Measurements from ENCODE around the gene ZSCAN21. TPM values are rescaled to one million over a fixed set of nuclear protein-coding genes. Genes with fewer than 3 reads are reported as not detected.

Gene ZSCAN21
- total RNA-seq, 2 experiments from 2014 or later, result 5.6 to 7.5 TPM

DNA sequence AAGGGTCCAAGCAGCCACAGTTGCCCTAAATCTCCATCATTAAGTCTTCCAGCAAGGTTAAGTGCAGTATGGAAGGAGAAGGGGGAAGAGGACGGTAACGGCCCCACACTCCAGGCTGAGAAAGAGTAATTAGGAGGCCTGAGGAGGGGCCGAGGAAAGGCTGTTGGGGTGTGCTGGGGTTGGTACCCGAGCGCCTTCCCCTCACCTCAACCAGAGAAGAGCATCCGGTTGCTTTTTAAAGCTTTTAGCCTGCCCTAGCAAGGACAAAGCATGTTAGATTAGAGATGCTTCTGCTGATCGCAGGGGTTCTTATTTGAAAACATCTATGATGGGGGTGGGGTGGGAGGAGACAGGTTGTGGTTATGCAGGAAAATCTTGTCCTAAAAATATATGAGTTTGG is 9.0 kb upstream of the ZSCAN21 start:
- Histone ChIP-seq H4K20me1 (ENCODE audit: insufficient read depth, low read length) (no peaks in the 10 kb centered on the region), H3K9me3 (ENCODE audit: low read length) (no peaks in the 10 kb centered on the region), H3K4me1 (ENCODE audit: insufficient read depth, low read length, poor library complexity, severe bottlenecking) (peaks cover 23% of the 10 kb centered on the region), H3K79me2 (ENCODE audit: insufficient read depth, low read depth, low read length) (no peaks in the 10 kb centered on the region), H3K36me3 (ENCODE audit: insufficient read depth, low read length) (peaks cover 16% of the 10 kb centered on the region), H3K4me3 (ENCODE audit: low read depth, low read length, poor library complexity, severe bottlenecking) (no peak overlapping the region), H3K4me2 (ENCODE audit: low read length) (peak overlapping the region; percentile 53), H3K9me2 (ENCODE audit: insufficient read depth, low read length) (no peaks in the 10 kb centered on the region), H2AFZ (ENCODE audit: low read length) (no peak overlapping the region), H3K27ac (ENCODE audit: low read depth, low read length, poor library complexity, severe bottlenecking) (peak overlapping the region; percentile 14)
- DNase-seq (ENCODE audit: low spot score), result peak; percentile 38
- no TSS peak for BruUV-seq (replicated peaks)
- intact Hi-C loops (cut with micrococcal nuclease; ENCODE audit: unreplicated experiment), result no loop called here
- ChIA-PET CTCF (ENCODE audit: unreplicated experiment) (no interaction called here), POLR2A (interaction anchor here (0.8 kb wide), 1 partner anchor 43 kb away, joined by 4 read pairs; no protein-coding TSS in a partner anchor)
- TF ChIP-seq EZH2phosphoT487 (IDR thresholded peaks at IDR 0.05; ENCODE audit: borderline replicate concordance, low read depth, low read length), result no peak
- TF ChIP-seq, protein P1, sequence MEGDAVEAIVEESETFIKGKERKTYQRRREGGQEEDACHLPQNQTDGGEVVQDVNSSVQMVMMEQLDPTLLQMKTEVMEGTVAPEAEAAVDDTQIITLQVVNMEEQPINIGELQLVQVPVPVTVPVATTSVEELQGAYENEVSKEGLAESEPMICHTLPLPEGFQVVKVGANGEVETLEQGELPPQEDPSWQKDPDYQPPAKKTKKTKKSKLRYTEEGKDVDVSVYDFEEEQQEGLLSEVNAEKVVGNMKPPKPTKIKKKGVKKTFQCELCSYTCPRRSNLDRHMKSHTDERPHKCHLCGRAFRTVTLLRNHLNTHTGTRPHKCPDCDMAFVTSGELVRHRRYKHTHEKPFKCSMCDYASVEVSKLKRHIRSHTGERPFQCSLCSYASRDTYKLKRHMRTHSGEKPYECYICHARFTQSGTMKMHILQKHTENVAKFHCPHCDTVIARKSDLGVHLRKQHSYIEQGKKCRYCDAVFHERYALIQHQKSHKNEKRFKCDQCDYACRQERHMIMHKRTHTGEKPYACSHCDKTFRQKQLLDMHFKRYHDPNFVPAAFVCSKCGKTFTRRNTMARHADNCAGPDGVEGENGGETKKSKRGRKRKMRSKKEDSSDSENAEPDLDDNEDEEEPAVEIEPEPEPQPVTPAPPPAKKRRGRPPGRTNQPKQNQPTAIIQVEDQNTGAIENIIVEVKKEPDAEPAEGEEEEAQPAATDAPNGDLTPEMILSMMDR (conservative IDR thresholded peaks at IDR 0.05; ENCODE audit: low read length), result no peak

DNA sequence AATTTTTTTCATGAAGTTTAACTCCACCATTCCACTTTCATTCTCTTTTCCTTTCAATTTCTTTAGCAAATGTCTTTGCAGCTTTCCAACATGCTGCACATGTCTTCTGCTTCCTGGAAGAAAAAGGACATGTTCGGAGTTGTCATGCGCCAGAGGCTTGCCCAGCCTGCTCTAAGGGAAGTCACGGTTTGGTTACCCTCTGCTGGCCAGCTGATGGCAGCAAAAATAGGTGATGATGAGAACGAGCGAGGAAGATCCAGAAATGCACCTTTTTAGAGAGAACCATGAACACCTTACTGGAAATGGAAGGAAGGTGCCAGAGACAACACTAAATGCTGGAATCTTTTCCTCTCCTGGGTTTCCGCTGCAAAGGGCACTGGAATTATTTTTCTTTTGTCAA is 4.9 kb upstream of the ZSCAN21 start:
- H4K20me1 ChIP-seq (ENCODE audit: insufficient read depth, low read length), result no peaks in the 10 kb centered on the region
- ChIA-PET POLR2A (no interaction called here), CTCF (ENCODE audit: unreplicated experiment) (no interaction called here)
- no peak overlapping the region for H3K4me3 ChIP-seq (ENCODE audit: low read depth, low read length, poor library complexity, severe bottlenecking)
- intact Hi-C loops (cut with micrococcal nuclease; ENCODE audit: unreplicated experiment), result no loop called here
- no peaks in the 10 kb centered on the region for H3K9me2 ChIP-seq (ENCODE audit: insufficient read depth, low read length)
- peak overlapping the region; percentile 44; the same call in 1 of the 2 replicates for H2AFZ ChIP-seq (ENCODE audit: low read length)
- peak overlapping the region; percentile 30; the same call in 1 of the 2 replicates for H3K4me2 ChIP-seq (ENCODE audit: low read length)
- peak; percentile 62 for DNase-seq (ENCODE audit: low spot score)
- no TSS peak for BruUV-seq (replicated peaks)
- no peaks in the 10 kb centered on the region for H3K9me3 ChIP-seq (ENCODE audit: low read length)
- H3K27ac ChIP-seq (ENCODE audit: low read depth, low read length, poor library complexity, severe bottlenecking), result no peak overlapping the region
- peaks cover 27% of the 10 kb centered on the region for H3K4me1 ChIP-seq (ENCODE audit: insufficient read depth, low read length, poor library complexity, severe bottlenecking)
- H3K79me2 ChIP-seq (ENCODE audit: insufficient read depth, low read depth, low read length), result no peaks in the 10 kb centered on the region
- TF ChIP-seq, protein P1 (conservative IDR thresholded peaks at IDR 0.05; ENCODE audit: low read length), result peak; percentile 51
- no peak for TF ChIP-seq EZH2phosphoT487 (IDR thresholded peaks at IDR 0.05; ENCODE audit: borderline replicate concordance, low read depth, low read length)
- no peaks in the 10 kb centered on the region for H3K36me3 ChIP-seq (ENCODE audit: insufficient read depth, low read length)

DNA sequence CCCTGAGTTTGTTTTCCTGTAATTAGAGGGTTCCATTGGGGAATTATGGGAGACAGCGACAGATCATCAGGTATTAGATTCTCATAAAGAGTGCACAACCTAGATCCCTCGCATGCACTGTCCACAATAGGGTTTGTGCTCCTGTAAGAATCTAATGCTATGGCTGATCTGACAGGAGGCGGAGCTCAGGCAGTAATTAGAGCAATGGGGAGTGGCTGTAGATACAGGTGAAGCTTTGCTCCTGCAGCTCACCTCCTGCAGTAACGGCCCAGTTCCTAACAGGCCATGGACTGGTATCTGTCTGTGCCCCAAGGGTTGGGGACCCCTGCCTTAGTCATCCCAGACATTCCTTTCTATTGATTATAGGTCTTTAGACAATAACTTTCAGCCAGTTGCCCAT is 894 bp upstream of the ZSCAN21 start:
- Histone ChIP-seq H3K9me2 (ENCODE audit: insufficient read depth, low read length) (no peaks in the 10 kb centered on the region), H3K4me2 (ENCODE audit: low read length) (peak overlapping the region; percentile 96; the same call in 1 of the 2 replicates), H4K20me1 (ENCODE audit: insufficient read depth, low read length) (no peaks in the 10 kb centered on the region), H3K79me2 (ENCODE audit: insufficient read depth, low read depth, low read length) (no peaks in the 10 kb centered on the region; the same call in 1 of the 2 replicates), H3K27ac (ENCODE audit: low read depth, low read length, poor library complexity, severe bottlenecking) (no peak overlapping the region), H3K4me1 (ENCODE audit: insufficient read depth, low read length, poor library complexity, severe bottlenecking) (peaks cover 15% of the 10 kb centered on the region), H2AFZ (ENCODE audit: low read length) (peak overlapping the region; percentile 96; the same call in 1 of the 2 replicates), H3K36me3 (ENCODE audit: insufficient read depth, low read length) (no peaks in the 10 kb centered on the region), H3K4me3 (ENCODE audit: low read depth, low read length, poor library complexity, severe bottlenecking) (no peak overlapping the region), H3K9me3 (ENCODE audit: low read length) (no peaks in the 10 kb centered on the region)
- no TSS peak for BruUV-seq (replicated peaks)
- no peak for TF ChIP-seq EZH2phosphoT487 (IDR thresholded peaks at IDR 0.05; ENCODE audit: borderline replicate concordance, low read depth, low read length)
- TF ChIP-seq, protein P1 (conservative IDR thresholded peaks at IDR 0.05; ENCODE audit: low read length), result no peak
- CTCF ChIA-PET (ENCODE audit: unreplicated experiment), result no interaction called here
- POLR2A ChIA-PET, result no interaction called here
- intact Hi-C loops (cut with micrococcal nuclease; ENCODE audit: unreplicated experiment), result loop anchor here (1.0 to 2.0 kb wide), 2 partner anchors 33 to 34 kb away; partner anchors contain the start of genes ZKSCAN1 and ZNF3
- DNase-seq (ENCODE audit: low spot score), result no peak
